ENCODE results near the gene ALDOC. TPM values are rescaled to one million over a fixed set of nuclear protein-coding genes. Genes with fewer than 3 reads are reported as not detected.
A peak's percentile ranks its signal among the peaks of the same experiment; 100 is the strongest.

ALDOC gene
- total and polyA plus RNA-seq, 2 experiments from 2014 or later: 33.5 to 157 TPM

DNA sequence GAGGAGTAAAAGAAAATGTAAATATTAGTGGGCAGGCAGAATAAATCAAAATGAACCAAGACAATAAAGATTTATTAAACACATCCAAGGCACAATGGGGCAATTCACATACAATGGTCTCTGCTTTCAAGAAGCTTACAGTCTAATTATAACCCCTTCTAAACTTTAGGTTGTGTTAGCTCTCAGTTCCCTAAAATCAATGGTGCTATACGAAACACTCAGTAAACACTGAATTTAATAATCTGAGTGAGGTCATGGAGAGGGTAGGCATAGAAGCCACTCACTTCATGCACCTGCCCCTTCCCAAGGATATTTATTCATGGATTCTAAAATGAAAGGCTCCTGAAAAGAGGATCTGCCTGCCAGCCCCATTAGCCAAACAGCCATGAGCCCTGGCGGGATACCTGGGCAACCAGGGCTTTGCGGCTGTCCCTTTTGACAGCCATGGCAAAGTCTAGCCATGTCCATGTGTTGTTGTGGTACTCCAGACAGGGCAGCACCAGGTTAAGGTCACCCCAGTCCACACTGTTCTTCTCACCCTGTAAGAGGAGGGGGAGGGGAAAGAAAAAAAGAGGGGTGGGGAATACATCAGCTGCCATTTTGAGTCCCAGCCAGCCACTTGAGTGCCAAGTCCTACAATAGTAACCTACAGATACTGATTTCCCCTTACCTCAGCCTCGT lies 38.7 kb upstream of the ALDOC start (continued):
- TF ChIP-seq, protein P1, sequence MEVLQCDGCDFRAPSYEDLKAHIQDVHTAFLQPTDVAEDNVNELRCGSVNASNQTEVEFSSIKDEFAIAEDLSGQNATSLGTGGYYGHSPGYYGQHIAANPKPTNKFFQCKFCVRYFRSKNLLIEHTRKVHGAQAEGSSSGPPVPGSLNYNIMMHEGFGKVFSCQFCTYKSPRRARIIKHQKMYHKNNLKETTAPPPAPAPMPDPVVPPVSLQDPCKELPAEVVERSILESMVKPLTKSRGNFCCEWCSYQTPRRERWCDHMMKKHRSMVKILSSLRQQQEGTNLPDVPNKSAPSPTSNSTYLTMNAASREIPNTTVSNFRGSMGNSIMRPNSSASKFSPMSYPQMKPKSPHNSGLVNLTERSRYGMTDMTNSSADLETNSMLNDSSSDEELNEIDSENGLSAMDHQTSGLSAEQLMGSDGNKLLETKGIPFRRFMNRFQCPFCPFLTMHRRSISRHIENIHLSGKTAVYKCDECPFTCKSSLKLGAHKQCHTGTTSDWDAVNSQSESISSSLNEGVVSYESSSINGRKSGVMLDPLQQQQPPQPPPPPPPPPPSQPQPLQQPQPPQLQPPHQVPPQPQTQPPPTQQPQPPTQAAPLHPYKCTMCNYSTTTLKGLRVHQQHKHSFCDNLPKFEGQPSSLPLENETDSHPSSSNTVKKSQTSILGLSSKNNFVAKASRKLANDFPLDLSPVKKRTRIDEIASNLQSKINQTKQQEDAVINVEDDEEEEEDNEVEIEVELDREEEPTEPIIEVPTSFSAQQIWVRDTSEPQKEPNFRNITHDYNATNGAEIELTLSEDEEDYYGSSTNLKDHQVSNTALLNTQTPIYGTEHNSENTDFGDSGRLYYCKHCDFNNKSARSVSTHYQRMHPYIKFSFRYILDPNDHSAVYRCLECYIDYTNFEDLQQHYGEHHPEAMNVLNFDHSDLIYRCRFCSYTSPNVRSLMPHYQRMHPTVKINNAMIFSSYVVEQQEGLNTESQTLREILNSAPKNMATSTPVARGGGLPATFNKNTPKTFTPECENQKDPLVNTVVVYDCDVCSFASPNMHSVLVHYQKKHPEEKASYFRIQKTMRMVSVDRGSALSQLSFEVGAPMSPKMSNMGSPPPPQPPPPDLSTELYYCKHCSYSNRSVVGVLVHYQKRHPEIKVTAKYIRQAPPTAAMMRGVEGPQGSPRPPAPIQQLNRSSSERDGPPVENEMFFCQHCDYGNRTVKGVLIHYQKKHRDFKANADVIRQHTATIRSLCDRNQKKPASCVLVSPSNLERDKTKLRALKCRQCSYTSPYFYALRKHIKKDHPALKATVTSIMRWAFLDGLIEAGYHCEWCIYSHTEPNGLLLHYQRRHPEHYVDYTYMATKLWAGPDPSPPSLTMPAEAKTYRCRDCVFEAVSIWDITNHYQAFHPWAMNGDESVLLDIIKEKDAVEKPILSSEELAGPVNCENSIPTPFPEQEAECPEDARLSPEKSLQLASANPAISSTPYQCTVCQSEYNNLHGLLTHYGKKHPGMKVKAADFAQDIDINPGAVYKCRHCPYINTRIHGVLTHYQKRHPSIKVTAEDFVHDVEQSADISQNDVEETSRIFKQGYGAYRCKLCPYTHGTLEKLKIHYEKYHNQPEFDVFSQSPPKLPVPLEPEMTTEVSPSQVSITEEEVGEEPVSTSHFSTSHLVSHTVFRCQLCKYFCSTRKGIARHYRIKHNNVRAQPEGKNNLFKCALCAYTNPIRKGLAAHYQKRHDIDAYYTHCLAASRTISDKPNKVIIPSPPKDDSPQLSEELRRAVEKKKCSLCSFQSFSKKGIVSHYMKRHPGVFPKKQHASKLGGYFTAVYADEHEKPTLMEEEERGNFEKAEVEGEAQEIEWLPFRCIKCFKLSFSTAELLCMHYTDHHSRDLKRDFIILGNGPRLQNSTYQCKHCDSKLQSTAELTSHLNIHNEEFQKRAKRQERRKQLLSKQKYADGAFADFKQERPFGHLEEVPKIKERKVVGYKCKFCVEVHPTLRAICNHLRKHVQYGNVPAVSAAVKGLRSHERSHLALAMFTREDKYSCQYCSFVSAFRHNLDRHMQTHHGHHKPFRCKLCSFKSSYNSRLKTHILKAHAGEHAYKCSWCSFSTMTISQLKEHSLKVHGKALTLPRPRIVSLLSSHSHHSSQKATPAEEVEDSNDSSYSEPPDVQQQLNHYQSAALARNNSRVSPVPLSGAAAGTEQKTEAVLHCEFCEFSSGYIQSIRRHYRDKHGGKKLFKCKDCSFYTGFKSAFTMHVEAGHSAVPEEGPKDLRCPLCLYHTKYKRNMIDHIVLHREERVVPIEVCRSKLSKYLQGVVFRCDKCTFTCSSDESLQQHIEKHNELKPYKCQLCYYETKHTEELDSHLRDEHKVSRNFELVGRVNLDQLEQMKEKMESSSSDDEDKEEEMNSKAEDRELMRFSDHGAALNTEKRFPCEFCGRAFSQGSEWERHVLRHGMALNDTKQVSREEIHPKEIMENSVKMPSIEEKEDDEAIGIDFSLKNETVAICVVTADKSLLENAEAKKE (CRISPR knock-in tag; IDR thresholded peaks at IDR 0.05): no peak
- TF ChIP-seq CREB1 (CRISPR knock-in tag; IDR thresholded peaks at IDR 0.05; ENCODE audit: low read depth) (no peak), ZNF331 (CRISPR knock-in tag; IDR thresholded peaks at IDR 0.05; ENCODE audit: low read depth) (no peak)
- TF ChIP-seq, protein P2, sequence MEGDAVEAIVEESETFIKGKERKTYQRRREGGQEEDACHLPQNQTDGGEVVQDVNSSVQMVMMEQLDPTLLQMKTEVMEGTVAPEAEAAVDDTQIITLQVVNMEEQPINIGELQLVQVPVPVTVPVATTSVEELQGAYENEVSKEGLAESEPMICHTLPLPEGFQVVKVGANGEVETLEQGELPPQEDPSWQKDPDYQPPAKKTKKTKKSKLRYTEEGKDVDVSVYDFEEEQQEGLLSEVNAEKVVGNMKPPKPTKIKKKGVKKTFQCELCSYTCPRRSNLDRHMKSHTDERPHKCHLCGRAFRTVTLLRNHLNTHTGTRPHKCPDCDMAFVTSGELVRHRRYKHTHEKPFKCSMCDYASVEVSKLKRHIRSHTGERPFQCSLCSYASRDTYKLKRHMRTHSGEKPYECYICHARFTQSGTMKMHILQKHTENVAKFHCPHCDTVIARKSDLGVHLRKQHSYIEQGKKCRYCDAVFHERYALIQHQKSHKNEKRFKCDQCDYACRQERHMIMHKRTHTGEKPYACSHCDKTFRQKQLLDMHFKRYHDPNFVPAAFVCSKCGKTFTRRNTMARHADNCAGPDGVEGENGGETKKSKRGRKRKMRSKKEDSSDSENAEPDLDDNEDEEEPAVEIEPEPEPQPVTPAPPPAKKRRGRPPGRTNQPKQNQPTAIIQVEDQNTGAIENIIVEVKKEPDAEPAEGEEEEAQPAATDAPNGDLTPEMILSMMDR (conservative IDR thresholded peaks at IDR 0.05; ENCODE audit: low read depth in 2 of 2): no peak

DNA sequence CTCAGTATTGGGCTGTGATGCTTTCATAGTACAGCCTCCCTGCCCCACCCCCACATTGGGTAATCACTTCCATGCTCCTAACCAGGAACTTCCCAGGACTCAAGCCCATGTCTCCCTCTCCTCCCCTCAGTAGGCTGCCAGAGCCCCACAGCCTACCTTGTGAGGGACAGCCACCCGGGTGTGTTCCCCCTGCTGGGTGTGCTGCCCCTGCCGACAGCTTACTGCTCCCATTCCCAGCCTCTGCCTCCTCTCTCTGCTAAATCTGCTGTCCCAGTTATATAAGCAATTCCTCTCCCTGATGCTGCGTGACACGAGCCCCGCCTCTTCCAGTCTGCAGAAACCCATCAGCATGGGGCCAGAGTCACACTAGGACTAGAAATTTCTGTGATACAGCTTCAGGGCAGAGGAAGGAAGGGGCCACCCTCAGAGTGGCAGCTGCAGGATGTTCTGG lies 37.3 kb upstream of the ALDOC start, which contains the start of gene RSKR:
RSKR (minus strand) TSS at position 255 of the 451 bp plus-strand sequence; CDS start at position 231, 24 bp downstream.
- no peaks in the 10 kb centered on the region for H3K27me3 Mint-ChIP-seq (ENCODE audit: insufficient read depth, low read depth, poor library complexity)
- H3K79me2 ChIP-seq (replicated peaks; ENCODE audit: insufficient read depth): no peaks in the 10 kb centered on the region
- H3K9me2 ChIP-seq (ENCODE audit: insufficient read depth): no peaks in the 10 kb centered on the region
- no peaks in the 10 kb centered on the region for H3K4me1 Mint-ChIP-seq
- no peaks in the 10 kb centered on the region for H3K4me1 ChIP-seq (ENCODE audit: insufficient read depth)
- H3K27me3 ChIP-seq (ENCODE audit: insufficient read depth): no peaks in the 10 kb centered on the region
- no peak within 1 kb of the TSS for H3K4me3 ChIP-seq
- no peaks in the 10 kb centered on the region for H3K9me3 Mint-ChIP-seq
- peak; percentile 18; the same call in 2 of the 3 replicates for ATAC-seq
- H3K36me3 Mint-ChIP-seq (ENCODE audit: low read depth): peaks cover 89% of the 10 kb centered on the region
- DNase-seq (ENCODE audit: low spot score): no peak
- no peak within 1 kb of the TSS for H3K4me2 ChIP-seq
- H3K27ac Mint-ChIP-seq: no peak within 1 kb of the TSS
- H3F3A ChIP-seq (replicated peaks; ENCODE audit: low read depth): peaks cover 8% of the 10 kb centered on the region; the same call in 1 of the 2 replicates
- no peak within 1 kb of the TSS for H3K27ac ChIP-seq (ENCODE audit: low read depth)
- H4K20me1 ChIP-seq (replicated peaks; ENCODE audit: insufficient read depth): peaks cover 35% of the 10 kb centered on the region
- H3K36me3 ChIP-seq (ENCODE audit: insufficient read depth): peaks cover 55% of the 10 kb centered on the region
- H2AFZ ChIP-seq: no peak within 1 kb of the TSS
- no peak within 1 kb of the TSS for H3K4me3 Mint-ChIP-seq
- TF ChIP-seq, protein P3, sequence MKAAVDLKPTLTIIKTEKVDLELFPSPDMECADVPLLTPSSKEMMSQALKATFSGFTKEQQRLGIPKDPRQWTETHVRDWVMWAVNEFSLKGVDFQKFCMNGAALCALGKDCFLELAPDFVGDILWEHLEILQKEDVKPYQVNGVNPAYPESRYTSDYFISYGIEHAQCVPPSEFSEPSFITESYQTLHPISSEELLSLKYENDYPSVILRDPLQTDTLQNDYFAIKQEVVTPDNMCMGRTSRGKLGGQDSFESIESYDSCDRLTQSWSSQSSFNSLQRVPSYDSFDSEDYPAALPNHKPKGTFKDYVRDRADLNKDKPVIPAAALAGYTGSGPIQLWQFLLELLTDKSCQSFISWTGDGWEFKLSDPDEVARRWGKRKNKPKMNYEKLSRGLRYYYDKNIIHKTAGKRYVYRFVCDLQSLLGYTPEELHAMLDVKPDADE (IDR thresholded peaks at IDR 0.05): no peak
- TF ChIP-seq, protein P4, sequence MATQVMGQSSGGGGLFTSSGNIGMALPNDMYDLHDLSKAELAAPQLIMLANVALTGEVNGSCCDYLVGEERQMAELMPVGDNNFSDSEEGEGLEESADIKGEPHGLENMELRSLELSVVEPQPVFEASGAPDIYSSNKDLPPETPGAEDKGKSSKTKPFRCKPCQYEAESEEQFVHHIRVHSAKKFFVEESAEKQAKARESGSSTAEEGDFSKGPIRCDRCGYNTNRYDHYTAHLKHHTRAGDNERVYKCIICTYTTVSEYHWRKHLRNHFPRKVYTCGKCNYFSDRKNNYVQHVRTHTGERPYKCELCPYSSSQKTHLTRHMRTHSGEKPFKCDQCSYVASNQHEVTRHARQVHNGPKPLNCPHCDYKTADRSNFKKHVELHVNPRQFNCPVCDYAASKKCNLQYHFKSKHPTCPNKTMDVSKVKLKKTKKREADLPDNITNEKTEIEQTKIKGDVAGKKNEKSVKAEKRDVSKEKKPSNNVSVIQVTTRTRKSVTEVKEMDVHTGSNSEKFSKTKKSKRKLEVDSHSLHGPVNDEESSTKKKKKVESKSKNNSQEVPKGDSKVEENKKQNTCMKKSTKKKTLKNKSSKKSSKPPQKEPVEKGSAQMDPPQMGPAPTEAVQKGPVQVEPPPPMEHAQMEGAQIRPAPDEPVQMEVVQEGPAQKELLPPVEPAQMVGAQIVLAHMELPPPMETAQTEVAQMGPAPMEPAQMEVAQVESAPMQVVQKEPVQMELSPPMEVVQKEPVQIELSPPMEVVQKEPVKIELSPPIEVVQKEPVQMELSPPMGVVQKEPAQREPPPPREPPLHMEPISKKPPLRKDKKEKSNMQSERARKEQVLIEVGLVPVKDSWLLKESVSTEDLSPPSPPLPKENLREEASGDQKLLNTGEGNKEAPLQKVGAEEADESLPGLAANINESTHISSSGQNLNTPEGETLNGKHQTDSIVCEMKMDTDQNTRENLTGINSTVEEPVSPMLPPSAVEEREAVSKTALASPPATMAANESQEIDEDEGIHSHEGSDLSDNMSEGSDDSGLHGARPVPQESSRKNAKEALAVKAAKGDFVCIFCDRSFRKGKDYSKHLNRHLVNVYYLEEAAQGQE (IDR thresholded peaks at IDR 0.05; ENCODE audit: unreplicated experiment): no peak
- TF ChIP-seq NANOG (IDR thresholded peaks at IDR 0.05; ENCODE audit: borderline replicate concordance): no peak
- TF ChIP-seq STAT1 (IDR thresholded peaks at IDR 0.05; ENCODE audit: unreplicated experiment): no peak
- TF ChIP-seq POLR2AphosphoS5 (IDR thresholded peaks at IDR 0.05; ENCODE audit: low read depth): no peak
- TF ChIP-seq ZNF114 (CRISPR knock-in tag; IDR thresholded peaks at IDR 0.05): no peak
- TF ChIP-seq JUNB (IDR thresholded peaks at IDR 0.05; ENCODE audit: unreplicated experiment): no peak
